Medulla oblongata (tissue), 1 donor: ENCODE measurements around the gene SLC25A26.
"Not testable (repeated sequence)": the region's sequence is repeated elsewhere in the genome, so short reads cannot be mapped to it uniquely, and the experiment has no call there.

ENCODE experiments used
- DNase-seq: peaks from one replicate; pipeline ENCODE4 v3.0.0-alpha.2; 2015; ENCODE audit errors: extremely low spot score

SLC25A26 gene

GRCh38 chr3:66410976-66411375 is 190.2 kb downstream of the SLC25A26 start:
- DNase-seq, result no peak

DNA sequence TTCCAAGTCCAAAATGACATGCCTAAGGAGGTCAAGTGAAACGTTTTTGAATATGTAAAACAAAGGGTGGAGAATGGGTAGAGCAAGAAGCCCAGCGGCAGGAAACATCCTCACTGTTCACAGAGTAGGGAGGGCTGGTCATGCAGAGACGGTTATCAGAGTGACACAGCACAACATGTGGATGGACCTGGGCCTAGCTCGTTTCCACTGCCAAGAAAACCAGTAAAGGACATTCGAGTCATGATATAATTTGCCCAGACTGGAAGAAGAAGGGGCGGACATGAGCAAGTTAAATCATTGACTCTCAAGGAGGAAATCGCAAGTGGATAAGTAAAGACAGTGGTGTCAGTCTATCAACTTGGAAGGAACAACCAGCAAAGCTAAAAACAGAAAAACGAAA is 190.7 kb downstream of the SLC25A26 start:
- DNase-seq, result no peak

- no peak for DNase-seq
Measured at GRCh38 chr3:66411961-66412887, 191.4 kb downstream of the SLC25A26 start.

DNA sequence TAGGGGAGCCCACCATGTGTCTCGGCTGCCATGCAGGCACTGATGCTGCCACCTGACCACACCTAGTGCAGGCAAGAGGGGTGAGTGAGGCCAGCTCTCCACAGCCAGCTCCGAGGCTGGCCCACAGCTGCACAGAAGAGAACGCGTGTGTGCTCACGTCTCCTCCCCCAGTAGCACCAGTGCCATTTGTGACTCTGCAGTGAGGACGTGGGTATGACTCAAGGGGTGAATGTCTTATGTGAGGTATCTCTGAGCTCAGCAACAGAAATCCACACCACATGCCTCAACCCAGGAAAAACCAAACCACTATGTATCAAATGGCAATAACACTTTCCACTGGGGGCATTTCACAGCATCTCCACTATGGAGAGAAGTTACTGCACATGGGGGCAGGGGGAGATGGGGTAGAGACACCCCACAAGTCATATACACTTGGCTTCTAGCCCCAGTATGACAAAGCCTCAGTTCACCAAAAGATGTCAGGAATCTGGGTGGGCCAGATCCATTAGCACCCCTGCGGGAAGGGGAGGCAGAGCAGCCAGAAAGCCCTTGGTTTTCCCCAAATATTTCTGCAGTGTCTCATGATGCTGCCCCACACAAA is 192.4 kb downstream of the SLC25A26 start:
- no peak for DNase-seq

DNA sequence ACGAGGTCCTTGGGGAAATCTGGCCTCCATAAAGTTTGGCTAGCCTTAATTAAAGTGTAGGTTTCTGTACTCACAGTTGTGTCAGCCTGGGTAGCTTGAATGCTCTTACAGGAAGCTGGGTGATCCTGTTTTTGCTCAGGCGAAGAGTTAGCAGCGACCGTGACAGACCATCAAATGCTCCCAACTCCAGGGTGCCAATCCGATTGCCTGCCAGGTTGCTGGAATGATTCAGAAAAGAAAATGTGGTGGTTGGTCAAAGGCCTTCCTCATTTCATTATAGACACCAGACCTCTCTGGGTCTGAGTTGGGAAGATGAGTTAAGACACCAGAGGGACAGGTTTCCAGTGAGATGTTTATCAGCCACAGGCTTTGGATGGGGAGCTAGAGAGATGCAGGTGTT is 194.0 kb downstream of the SLC25A26 start:
- no peak for DNase-seq

DNA sequence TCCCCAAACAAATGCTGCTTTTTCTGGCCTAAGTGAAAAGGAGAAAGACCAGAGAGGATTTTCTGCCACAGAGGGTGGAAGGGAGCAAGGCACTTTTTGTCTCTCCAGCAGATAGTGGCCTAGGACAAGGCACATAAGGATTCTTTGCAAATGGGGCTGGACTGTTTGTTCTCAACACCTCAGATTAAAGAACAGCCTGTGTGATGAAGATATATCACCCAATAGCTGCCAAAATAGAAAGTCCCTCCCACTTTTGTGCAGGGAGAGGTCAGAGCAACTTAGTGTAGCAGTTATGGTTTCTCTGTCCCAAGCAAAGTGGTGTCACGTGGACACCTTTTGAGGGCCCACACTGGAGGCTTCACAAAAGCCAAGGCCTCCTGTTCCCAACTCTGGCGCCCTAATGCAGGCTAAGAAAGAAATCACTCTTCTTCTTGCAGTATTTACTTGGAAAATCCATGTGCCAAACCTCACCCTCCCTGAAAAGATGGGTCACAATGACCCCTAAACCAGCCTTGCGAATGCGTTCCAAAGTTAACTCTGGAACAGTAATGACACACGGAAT is 195.1 kb downstream of the SLC25A26 start:
- no peak for DNase-seq

- DNase-seq, result no peak
Measured at GRCh38 chr3:66416556-66417304, 195.9 kb downstream of the SLC25A26 start.

DNA sequence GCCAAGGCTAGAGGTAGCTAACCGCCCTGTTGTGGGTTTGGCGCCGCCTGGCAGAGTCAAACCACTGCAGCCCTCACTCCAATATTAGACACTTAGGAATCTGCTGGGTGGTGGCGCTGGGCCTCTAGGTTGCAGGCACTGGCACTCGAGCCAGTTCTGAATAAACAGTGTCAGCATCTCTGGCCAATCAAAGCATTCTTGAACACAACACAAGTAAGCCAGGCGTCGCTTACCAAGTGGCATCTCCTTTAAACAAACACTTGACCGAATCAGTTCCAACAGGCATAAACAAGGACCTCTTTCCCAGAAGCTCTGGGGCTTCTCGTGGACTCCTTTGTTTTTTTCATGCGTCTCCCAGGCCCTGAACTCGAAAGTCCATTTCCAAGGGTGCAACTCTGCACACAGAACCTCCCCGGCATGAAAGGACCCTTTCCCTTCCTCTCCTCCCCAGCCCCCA is 197.7 kb downstream of the SLC25A26 start:
- peak; percentile 91 for DNase-seq

DNA sequence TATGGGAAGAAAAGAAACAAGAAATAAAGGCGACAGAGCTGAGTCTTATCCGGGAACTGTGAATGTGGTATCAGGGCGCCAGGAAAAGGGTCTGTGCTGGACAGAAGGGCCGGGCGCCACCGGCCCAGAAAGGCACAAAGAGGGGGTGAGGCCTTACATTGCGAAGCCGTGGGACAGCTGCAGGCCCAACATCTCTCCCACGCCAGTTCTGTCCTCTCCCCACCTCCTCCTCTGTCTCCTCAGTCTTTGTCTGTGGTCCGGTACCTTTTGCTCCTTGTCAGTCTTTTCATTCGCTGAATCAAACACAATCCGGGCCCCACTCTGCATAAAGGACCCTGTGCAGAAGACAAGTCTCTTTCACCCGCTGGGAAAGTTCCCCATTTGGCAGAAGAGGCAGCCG is 198.2 kb downstream of the SLC25A26 start:
- no peak for DNase-seq

DNA sequence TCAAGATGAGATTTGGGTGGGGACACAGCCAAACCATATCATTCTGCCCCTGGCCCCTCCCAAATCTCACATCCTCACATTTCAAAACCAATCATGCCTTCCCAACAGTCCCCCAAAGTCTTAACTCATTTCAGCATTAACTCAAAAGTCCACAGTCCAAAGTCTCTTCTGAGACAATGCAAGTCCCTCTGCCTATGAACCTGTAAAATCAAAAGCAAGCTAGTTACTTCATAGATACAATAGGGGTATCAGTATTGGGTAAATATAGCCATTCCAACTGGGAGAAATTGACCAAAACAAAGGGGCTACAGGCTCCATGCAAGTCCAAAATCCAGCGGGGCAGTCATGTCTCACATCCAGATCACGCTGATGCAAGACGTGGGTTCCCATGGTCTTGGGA is 200.3 kb downstream of the SLC25A26 start:
- DNase-seq, result not testable (repeated sequence)

- not testable (repeated sequence) for DNase-seq
Measured at GRCh38 chr3:66421893-66422292, 201.1 kb downstream of the SLC25A26 start.

GRCh38 chr3:66423791-66424190 is 203.0 kb downstream of the SLC25A26 start:
- DNase-seq, result no peak

DNA sequence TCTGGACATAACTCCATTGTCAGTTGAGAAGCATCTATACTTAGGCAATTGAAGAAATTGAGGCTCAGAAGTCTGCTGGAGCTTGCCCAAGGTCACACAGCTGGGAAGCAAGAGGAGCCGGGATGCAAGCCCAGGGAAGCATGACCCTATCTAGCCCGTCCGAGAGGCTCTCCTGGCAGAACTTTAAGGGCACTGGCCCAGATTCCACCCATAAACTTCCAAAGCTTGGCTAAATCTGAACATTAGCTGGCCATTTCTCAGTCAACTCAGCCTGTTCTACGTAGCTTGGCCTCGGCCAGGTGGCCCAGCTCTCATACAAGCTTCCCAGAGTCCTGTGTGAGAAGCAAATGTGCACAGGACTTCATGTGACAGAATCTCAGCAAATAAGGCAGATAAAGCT is 204.2 kb downstream of the SLC25A26 start:
- DNase-seq, result peak; percentile 69

DNA sequence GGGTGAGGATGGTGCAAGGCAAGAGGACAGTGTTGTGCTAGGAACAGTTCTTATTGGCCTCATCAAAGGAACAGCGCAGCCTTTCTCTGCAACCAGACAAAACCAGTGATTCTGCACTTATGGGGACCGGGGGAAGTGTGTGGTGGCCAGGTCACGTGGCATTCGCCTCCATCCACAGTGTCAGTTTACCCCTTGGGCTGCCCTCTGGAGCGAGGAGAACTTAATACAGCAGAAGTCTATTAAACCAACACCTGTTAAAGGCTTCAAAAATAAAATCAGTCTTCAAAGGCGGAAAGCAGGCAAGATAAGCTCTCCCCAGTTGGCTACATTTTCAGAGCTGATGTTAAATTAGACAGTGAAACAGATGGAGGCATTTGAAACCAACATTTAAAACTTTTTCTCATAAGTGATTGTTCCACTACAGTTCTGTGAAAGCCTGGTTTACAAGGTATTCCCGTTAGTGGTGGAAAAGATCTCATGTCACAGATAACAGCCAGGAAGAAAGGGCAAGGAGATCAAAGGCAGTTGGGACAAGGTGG is 204.8 kb downstream of the SLC25A26 start:
- no peak for DNase-seq

GRCh38 chr3:66426135-66426534 is 205.3 kb downstream of the SLC25A26 start:
- no peak for DNase-seq

DNA sequence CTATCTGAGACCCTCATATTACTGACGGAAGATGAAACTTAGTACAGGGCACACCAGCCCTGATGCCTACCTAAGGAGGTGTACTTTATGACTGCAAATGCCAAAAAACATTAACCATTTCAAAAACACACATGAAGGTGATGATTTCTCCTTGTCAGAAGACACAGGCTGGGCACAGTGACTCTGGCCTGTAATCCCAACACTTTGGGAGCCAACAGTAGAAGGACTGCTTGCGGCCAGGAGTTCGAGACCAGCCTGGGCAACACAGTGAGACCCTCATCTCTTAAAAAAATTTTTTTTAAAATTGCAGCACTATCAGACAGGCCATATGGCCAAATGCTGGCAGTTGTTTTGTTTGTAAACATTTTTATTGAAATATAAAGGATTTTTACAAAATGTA is 206.6 kb downstream of the SLC25A26 start:
- DNase-seq, result no peak

GRCh38 chr3:66427951-66428474 is 207.2 kb downstream of the SLC25A26 start:
- DNase-seq, result no peak
